ENCODE results near the gene HPX. TPM values are rescaled to one million over a fixed set of nuclear protein-coding genes. Genes with fewer than 3 reads are reported as not detected.
A peak's percentile ranks its signal among the peaks of the same experiment; 100 is the strongest.

Gene HPX
- total RNA-seq, 1 donor from 2014 or later: 9.6 TPM

DNA sequence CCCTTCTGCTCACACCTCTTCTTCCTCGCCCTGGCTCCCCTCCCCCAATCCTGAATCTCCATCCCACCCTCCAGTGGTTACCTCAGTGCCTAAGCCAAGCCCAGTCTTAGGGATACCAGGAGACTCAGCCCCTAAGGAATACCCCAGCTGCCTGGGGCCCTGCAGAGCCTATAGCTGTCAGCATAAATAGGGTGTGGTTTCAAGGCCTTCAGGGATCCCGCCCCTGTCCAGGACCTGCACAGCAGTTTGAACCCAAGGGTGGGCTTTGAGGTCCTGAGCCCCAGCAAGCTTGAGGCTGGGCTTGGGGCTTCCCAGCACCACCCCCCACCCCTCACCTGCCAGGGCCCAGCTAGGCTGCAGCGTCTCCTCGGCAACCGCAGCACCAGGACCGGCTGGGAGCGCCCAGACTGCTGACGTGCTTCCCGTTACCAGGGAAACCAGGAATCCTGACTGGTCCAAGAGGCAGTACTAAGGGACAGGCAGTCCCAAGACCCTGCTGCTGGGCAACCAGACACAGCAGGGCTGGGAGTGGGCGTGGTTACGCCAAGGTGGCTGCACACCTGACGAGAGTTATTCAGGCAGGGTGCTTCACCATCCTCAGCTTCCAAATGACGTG is 35.6 kb downstream of the HPX start:
- H3K36me3 Mint-ChIP-seq (ENCODE audit: unreplicated experiment): no peaks in the 10 kb centered on the region
- peak overlapping the region; percentile 33 for H3K27ac Mint-ChIP-seq (ENCODE audit: unreplicated experiment)
- TF ChIP-seq, protein P1, sequence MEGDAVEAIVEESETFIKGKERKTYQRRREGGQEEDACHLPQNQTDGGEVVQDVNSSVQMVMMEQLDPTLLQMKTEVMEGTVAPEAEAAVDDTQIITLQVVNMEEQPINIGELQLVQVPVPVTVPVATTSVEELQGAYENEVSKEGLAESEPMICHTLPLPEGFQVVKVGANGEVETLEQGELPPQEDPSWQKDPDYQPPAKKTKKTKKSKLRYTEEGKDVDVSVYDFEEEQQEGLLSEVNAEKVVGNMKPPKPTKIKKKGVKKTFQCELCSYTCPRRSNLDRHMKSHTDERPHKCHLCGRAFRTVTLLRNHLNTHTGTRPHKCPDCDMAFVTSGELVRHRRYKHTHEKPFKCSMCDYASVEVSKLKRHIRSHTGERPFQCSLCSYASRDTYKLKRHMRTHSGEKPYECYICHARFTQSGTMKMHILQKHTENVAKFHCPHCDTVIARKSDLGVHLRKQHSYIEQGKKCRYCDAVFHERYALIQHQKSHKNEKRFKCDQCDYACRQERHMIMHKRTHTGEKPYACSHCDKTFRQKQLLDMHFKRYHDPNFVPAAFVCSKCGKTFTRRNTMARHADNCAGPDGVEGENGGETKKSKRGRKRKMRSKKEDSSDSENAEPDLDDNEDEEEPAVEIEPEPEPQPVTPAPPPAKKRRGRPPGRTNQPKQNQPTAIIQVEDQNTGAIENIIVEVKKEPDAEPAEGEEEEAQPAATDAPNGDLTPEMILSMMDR (IDR thresholded peaks at IDR 0.05; ENCODE audit: partially characterized antibody, unreplicated experiment): no peak
- peak overlapping the region; percentile 35 for H3K4me3 Mint-ChIP-seq (ENCODE audit: unreplicated experiment)
- peaks cover 18% of the 10 kb centered on the region for H3K4me1 Mint-ChIP-seq (ENCODE audit: low read depth, unreplicated experiment)
- peak; percentile 65 for DNase-seq
- H3K9me3 Mint-ChIP-seq (ENCODE audit: unreplicated experiment): no peaks in the 10 kb centered on the region
- H3K27me3 Mint-ChIP-seq (ENCODE audit: unreplicated experiment): peaks cover 4% of the 10 kb centered on the region

DNA sequence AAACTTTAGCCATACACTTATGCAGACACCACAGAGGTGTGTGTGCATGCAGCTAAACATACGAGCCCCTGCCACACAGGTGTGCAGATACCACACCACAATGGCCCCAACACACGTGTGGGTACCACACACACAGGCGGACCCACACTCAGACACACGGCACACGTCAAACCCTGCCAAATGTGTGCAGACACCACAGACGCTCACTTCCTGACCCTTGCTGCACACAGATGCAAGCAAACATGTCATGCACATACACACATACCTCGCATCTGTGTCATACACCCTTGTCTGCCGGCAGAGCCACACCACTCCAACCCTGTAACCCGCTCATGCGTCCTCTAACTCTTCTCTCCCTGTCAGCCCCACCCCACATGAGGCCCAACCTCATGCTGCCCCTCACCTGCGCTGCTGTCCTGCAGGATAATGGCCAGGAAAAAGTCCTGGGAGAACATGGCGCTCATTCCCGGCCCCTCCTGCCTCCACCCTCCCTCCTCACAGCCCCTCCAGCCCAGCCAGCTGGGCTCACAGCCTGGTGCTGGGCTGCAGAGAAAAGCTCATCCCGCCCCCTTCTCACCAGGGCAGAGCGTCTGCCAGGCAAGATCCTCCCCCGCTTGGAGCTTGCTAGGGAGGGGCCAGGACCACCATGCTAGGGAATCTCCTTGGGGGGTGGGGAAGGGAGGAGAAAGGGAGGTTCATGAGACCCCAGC is 36.3 kb downstream of the HPX start:
- peak; percentile 33 for DNase-seq
- Mint-ChIP-seq H3K36me3 (ENCODE audit: unreplicated experiment) (peaks cover 1% of the 10 kb centered on the region), H3K9me3 (ENCODE audit: unreplicated experiment) (no peaks in the 10 kb centered on the region), H3K27ac (ENCODE audit: unreplicated experiment) (peak overlapping the region; percentile 33), H3K4me3 (ENCODE audit: unreplicated experiment) (peak overlapping the region; percentile 35), H3K4me1 (ENCODE audit: low read depth, unreplicated experiment) (peaks cover 18% of the 10 kb centered on the region), H3K27me3 (ENCODE audit: unreplicated experiment) (peaks cover 4% of the 10 kb centered on the region)
- TF ChIP-seq, protein P1 (IDR thresholded peaks at IDR 0.05; ENCODE audit: partially characterized antibody, unreplicated experiment): no peak

DNA sequence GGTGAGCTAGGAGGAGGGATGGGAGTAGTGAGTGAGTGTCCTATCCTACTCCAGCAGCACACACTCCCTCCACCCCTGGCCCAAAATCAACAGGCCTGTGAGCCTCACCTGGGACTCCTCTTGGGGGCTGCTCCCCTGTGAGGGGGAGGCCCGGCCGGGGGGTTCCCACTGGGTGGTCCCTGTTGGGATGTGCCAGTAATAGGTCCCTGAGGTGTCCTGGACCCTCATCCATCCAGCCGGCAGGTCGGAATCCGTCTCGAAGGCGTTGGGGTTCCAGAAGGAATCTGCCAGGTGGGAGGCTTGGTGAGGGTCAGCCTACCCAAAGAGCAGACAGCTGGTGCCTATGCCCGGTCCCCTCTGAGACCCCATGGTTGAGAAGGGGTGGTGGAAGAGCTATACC is 37.2 kb downstream of the HPX start:
- peaks cover 9% of the 10 kb centered on the region for H3K36me3 Mint-ChIP-seq (ENCODE audit: unreplicated experiment)
- no peak overlapping the region for H3K27ac Mint-ChIP-seq (ENCODE audit: unreplicated experiment)
- DNase-seq: no peak
- H3K27me3 Mint-ChIP-seq (ENCODE audit: unreplicated experiment): peaks cover 4% of the 10 kb centered on the region
- TF ChIP-seq, protein P1 (IDR thresholded peaks at IDR 0.05; ENCODE audit: partially characterized antibody, unreplicated experiment): no peak
- peaks cover 18% of the 10 kb centered on the region for H3K4me1 Mint-ChIP-seq (ENCODE audit: low read depth, unreplicated experiment)
- no peak overlapping the region for H3K4me3 Mint-ChIP-seq (ENCODE audit: unreplicated experiment)
- H3K9me3 Mint-ChIP-seq (ENCODE audit: unreplicated experiment): no peaks in the 10 kb centered on the region

DNA sequence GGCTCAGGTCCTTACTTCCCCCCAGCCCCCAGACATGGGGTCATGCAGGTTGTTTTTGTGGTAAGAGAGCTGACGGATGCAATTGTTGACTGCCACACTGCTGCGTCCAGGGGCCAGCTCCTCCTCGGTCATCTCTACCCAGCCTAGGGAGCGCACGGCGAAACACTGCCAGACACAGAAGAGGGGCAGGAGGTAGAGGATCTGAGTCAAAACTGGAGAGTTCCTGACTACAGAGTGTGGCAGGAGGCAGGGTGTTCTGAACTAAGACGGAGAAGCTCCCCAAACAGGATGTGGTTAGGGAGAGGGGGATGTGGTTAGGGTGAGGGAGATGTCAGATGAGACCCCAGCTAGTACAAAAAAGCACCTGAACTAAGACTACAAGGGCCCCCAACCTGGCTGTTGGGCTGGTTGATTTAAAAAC is 38.2 kb downstream of the HPX start:
- Mint-ChIP-seq H3K27me3 (ENCODE audit: unreplicated experiment) (peaks cover 4% of the 10 kb centered on the region), H3K4me1 (ENCODE audit: low read depth, unreplicated experiment) (peaks cover 18% of the 10 kb centered on the region), H3K36me3 (ENCODE audit: unreplicated experiment) (peaks cover 9% of the 10 kb centered on the region), H3K27ac (ENCODE audit: unreplicated experiment) (no peak overlapping the region), H3K9me3 (ENCODE audit: unreplicated experiment) (no peaks in the 10 kb centered on the region), H3K4me3 (ENCODE audit: unreplicated experiment) (no peak overlapping the region)
- TF ChIP-seq, protein P1 (IDR thresholded peaks at IDR 0.05; ENCODE audit: partially characterized antibody, unreplicated experiment): no peak
- DNase-seq: no peak

DNA sequence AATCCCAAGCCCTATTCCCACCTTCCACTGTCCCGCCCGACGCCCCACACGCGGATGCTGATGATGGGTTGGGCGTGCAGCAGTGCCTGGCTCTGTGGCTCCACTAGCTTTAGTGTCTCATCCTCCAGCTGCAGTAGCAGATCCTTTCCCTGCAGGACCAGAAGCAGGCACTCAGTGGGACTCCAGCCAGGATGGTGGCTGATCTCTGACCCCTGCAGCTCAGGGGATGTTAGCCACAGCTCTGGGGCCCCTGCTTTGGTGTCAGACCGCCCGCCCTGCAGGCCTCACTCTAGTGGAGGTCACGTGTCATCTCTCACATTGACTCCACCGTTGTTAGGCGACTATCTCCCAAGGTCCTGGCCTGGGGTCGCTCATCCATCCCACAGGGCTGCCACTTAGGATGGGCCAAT is 38.7 kb downstream of the HPX start:
- Mint-ChIP-seq H3K36me3 (ENCODE audit: unreplicated experiment) (peaks cover 9% of the 10 kb centered on the region), H3K4me3 (ENCODE audit: unreplicated experiment) (no peak overlapping the region), H3K27ac (ENCODE audit: unreplicated experiment) (no peak overlapping the region), H3K4me1 (ENCODE audit: low read depth, unreplicated experiment) (peaks cover 18% of the 10 kb centered on the region), H3K27me3 (ENCODE audit: unreplicated experiment) (peaks cover 4% of the 10 kb centered on the region), H3K9me3 (ENCODE audit: unreplicated experiment) (no peaks in the 10 kb centered on the region)
- no peak for DNase-seq
- TF ChIP-seq, protein P1 (IDR thresholded peaks at IDR 0.05; ENCODE audit: partially characterized antibody, unreplicated experiment): no peak

Data from glutamatergic neuron (in vitro differentiated cells).